K562 treated with DMSO at 1 percent for 12 hours (cell line): ENCODE results near the gene DHRS1. TPM values are rescaled to one million over a fixed set of nuclear protein-coding genes. Genes with fewer than 3 reads are reported as not detected.

Source experiments
- total RNA-seq: library from RNA; unstranded; fragments of 300-600 nt; gene quantifications from 2 replicates; pipeline ENCODE4 v1.2.3, GENCODE V29; 2022; ENCODE audit not compliant: insufficient read depth

Gene DHRS1
- 37.2 and 42.4 TPM in 2 replicates for total RNA-seq

DNA sequence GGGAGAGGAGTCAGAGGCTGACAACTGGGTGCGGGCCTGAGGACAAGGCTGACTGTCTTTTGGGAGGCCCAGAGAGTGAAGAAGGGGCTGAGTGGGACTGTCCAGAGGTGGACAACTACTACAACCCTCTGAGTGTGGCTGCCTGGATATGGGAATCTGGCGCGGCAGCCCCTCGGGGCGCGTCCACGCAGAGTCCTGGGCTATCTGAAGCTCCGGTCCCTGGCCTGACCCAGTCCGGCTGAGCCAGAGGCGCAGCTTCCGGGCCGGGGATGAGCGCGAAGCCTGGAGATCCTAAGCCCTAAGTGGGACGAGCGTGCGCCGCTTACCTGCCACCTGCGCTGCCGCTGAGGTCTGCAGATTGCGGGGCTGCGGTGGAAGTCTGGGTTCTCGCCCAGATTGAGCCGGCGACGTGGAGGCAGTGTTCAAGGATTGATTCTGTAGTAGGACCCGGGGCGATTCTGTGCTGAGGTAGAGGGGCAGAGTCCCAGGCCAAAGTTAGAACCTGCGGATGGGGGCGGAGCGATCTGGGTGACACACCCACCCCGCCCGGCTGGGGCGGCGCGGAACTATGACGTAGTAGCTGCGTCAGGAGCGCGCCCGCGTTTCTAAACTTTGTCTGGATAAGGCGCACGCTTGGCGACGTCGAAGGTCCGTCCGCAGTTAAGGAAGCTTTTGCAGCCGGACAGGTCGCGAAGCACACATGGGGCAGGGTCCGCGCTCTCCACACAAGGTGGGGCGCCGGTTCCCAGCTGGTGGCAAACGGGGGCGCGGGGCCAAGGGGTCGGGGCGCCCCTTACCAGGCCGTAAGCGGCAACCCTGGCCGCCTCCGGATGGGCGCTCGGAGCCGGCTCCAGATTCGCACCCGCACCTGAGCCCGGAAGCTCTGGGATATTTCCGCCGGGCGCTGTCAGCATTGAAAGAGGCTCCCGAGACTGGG is at the start of gene DHRS1, which contains the start of gene NOP9:
DHRS1 (minus strand) TSS at position 526 of the 937 bp plus-strand sequence. CDS start 674 bp downstream, outside the sequence.
NOP9 (plus strand) TSS at position 596 of the 937 bp plus-strand sequence; CDS start at position 701, 105 bp downstream.

DNA sequence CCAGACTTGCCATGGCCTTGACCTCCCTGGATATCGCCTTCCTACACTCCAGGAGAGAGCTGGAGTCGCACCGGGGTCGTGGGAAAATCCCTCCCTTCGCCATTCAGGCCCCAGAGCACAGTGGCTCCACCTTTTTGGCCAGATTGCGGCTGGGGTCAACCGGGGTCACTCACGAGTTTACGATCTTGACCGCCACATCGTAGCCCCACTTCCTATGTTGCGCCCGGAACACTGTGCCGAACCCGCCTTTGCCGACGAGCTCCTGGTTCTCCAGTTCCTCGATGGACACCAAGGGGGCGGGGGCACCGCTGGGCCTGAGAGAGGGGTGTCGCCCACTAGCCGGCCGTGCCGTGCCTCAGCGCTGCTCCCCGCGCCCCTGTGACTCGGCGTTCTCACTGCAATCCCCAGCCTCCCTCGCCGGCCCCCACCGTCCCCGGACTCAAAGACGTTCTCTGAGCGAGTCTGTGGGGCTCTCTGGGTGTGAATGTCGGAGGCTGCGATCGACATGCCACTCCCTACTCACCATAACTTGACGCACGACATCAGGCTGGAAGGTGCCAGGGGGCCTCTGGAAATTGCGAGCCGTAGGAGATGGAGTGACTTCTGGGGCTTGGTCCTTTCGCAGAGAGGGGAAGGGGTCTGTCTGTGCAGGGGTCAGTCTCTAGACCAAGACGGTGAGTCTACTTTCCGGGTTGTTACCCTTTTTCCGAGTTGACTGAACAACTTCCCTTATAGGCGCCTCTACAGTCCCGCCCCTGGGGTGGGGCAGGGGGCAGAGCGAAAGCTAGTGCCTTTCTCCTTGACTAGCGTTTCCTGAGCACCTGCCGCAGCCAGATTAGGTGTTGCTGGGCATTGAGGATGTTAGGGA is 39.9 kb upstream of the DHRS1 start, which contains the start of gene RIPK3:
RIPK3 (minus strand) TSS at position 708 of the 868 bp plus-strand sequence; CDS start at position 543, 165 bp downstream.

DNA sequence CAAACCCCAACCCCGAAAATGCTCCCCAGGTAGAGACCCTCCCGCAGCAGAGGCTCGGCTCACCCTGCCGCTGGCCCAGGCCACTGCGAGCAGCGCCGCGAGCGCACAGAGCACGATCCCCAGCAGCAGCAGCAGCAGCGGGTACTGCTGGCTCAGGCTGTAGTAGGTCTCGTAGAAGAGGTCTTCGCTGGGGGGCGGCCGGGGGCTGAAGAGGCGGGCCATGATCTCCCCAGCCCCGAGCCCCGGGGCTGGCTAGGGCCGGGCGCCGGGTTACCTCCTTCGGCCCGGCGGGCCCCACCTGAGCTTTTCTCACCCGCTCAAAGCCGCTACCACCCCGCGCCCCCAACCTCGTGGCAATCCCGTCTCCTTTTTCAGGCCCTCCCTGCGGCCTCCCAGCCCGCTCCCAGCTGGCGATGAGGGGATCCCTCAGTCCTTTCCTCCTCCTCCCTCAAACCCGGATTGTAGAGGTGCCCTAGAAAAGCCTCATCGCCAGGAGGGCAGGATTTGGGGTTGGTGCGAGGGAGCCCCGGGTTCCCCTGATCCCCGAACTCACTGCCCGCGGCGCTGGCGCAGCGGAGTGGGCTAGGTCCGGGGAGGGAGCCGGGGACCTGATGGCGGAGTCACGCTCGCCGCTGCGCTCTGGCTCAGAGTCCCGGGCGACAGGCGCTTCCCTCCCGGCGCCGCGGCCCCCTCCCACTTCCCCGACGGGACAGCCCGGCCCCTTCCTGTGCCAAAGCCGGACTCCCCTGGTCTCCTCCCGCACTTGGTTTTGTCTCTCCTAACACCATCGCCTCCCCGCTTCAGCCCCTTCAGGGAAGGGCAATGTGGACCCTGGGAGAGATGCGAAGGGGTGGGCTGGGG is 35.1 kb upstream of the DHRS1 start, which contains the start of gene ADCY4:
ADCY4 (minus strand) TSS at position 641 of the 861 bp plus-strand sequence; CDS start at position 222, 419 bp downstream.

DNA sequence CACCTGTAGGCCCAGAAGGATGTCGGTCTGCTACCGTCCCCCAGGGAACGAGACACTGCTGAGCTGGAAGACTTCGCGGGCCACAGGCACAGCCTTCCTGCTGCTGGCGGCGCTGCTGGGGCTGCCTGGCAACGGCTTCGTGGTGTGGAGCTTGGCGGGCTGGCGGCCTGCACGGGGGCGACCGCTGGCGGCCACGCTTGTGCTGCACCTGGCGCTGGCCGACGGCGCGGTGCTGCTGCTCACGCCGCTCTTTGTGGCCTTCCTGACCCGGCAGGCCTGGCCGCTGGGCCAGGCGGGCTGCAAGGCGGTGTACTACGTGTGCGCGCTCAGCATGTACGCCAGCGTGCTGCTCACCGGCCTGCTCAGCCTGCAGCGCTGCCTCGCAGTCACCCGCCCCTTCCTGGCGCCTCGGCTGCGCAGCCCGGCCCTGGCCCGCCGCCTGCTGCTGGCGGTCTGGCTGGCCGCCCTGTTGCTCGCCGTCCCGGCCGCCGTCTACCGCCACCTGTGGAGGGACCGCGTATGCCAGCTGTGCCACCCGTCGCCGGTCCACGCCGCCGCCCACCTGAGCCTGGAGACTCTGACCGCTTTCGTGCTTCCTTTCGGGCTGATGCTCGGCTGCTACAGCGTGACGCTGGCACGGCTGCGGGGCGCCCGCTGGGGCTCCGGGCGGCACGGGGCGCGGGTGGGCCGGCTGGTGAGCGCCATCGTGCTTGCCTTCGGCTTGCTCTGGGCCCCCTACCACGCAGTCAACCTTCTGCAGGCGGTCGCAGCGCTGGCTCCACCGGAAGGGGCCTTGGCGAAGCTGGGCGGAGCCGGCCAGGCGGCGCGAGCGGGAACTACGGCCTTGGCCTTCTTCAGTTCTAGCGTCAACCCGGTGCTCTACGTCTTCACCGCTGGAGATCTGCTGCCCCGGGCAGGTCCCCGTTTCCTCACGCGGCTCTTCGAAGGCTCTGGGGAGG is 11.3 kb upstream of the DHRS1 start, which contains the start of gene LTB4R:
LTB4R (plus strand) TSS at position 857 of the 959 bp plus-strand sequence. CDS start 4,150 bp downstream, outside the sequence.

DNA sequence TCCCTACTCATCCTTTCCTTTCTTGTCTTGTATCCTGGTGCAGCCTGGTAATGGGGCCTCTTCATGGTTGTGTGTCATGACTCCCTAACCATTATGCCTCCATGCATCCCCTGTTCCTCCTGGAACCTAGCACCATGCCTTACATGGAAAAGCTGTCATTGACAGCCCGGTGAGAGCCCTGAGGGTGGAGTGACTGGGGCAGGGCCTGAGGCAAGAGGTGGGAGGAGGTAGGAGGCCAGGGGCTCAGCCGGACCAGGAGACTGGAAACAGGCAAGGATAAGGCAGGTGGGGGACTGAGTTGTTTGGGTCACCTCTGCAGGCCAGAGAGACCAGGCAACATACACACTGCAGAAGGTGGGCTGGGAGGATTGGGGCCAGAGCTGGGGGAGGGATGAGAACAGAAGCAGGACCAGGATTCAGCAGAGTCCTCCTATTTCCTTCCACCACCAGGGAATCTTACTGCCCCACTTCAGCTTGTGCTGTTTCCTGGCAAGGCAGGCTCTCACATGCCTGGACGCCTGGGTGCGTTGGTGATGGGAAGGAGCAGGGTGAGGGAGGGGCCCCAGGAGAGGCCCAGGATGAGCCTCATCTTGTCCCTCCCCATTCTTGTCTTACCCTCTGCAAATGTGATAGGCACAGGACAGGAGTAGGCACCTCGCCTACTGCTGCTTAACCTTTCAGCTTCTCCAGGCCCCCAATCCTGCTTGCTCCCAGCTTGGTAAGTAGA is 10.1 kb upstream of the DHRS1 start, which contains the start of gene LTB4R2:
LTB4R2 (plus strand) TSS at position 603 of the 727 bp plus-strand sequence. CDS start 525 bp downstream, outside the sequence.

DNA sequence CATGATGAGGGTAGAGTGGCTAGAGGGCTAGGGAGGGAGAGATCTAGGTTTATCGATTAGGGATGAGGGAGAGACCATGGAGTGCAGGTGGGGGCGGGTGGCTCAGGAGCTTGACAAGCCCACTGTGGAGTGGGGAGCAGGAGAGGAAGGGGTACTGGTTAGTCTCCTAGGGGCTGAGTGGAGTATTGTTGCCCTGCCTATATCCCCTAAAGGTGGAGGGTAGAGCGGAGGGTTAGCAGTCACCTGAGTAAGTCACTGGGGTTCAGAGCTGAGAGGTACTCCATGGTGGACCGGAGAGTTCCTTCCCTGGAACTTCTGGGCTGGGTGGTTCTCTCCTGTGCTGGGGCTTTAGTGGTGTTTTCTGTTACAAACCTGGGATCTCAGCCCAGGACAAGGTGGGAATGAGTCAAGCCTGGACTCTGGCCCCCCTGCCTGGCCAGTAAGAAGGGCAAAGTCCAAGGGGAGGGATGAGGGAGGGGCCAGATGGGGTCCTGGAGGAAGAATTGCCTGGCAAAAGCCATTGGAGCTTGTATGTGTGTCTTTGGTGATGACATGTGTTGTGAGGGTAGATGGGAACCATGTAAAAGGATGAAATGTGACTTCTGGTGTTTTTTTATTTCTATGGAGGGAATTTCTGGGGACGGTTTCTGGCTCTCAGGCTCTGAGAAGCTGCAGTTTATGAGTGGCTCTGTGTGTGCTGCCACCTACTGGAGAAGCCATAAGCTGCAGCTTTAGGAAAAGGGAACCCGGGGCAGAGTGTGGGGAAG is 8.2 kb upstream of the DHRS1 start, which contains the start of gene CIDEB:
CIDEB (minus strand) TSS at position 403 of the 767 bp plus-strand sequence; CDS start at position 284, 119 bp downstream.

DNA sequence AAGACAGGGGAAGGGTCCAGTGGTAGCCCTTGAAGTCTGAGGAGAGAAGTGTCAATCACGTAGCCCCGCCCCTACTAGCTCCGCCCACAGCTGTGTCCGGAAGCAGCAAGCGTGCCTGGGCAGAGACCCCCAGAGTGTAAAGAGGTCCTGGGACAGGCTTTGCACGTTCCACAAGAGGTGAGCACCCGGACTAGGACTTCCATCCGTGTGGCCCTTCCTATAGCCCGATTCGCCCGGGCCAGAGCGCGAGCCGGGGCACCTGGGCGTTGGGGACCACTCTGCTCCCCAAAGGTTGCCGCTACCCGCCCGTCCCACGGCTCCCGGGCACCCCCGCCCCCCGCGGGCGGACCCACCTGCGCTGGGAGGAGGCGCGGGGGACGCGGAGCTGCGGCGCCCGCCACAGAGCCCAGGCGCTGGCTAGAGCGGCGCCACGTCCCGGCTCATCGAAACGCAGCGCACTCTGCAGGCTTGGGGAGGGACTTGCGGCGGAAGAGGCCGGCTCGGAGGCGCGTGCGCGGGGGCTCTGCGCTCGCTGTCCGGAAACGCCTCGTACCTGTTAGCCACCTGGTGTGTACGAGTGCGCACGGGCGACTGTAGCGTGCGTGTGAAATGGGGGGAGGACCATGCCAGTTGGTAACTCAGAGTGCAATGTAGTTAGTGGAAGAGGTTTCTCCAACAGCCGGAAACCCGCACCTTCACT is 28.3 kb downstream of the DHRS1 start, which contains the start of gene RABGGTA:
RABGGTA (minus strand) TSS at position 464 of the 700 bp plus-strand sequence. CDS start 482 bp downstream, outside the sequence.

DNA sequence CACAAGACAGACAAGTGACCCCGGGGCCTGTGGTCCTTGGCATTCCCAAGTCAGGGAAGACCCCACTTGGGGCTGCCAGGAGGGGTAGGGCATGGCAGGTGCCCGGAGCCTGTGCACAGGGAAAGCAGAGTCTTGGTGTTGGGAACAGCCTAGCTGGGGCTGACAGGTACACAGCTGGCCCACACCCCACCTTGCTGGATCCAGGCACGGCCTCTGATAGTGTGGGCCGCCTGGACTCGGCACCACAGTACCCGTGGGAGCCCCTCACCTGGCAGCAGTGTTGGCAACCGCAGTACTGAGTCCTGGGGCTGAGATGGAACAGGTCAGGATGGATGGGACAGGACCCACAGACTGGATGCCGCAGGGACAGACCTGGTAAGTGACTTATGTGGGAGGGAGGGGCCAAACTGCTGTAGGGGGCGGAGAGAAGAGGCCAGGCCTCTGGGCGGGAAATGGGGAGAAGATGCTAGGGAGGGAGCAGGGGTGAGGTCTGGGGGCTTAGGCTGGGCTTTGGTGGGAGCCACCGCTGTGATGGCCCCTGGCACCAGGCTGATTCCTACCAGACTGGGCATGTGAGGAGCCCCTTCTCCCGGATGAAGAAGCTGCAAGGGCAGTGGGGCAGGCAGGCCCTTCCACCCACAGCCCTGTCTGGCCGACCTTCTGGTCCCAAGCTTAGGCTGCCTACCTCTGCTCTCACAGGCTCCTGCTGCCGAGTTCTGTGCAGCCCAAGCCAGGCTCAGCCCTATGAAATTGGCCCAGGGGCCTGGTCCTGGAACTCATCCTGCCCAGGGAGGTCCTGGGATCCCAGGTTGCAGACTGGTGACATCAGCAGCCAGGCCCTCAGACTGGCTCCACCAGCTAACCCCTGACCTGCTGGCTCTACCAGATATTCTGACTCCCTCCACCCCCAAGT is 36.5 kb downstream of the DHRS1 start, which contains the start of gene TGM1:
TGM1 (minus strand) TSS at position 357 of the 913 bp plus-strand sequence. CDS start 825 bp downstream, outside the sequence.

Other genes starting within 250 kb of the DHRS1 start
- gene CARMIL3, start 247.8 kb downstream of the DHRS1 start, total RNA-seq, result 0.28 and 0.36 TPM in 2 replicates
- not detected in 2 replicates for gene CPNE6, start 228.2 kb downstream of the DHRS1 start, total RNA-seq
- gene PCK2, start 205.5 kb downstream of the DHRS1 start, total RNA-seq, result 81.1 and 86.3 TPM in 2 replicates
- 24.1 and 44.4 TPM in 2 replicates for gene DCAF11, start 185.0 kb downstream of the DHRS1 start, total RNA-seq
- gene NRL, start 184.8 kb downstream of the DHRS1 start, total RNA-seq, result 1.7 and 2.1 TPM in 2 replicates
- not detected in 2 replicates for gene FITM1, start 169.1 kb downstream of the DHRS1 start, total RNA-seq
- 173 and 189 TPM in 2 replicates for gene PSME1, start 163.6 kb downstream of the DHRS1 start, total RNA-seq
- gene EMC9, start 158.2 kb downstream of the DHRS1 start, total RNA-seq, result 41.4 and 46.4 TPM in 2 replicates
- 145 and 149 TPM in 2 replicates for gene PSME2, start 153.2 kb downstream of the DHRS1 start, total RNA-seq
- 31.0 and 40.2 TPM in 2 replicates for gene RNF31, start 152.3 kb downstream of the DHRS1 start, total RNA-seq
- 12.0 and 15.5 TPM in 2 replicates for gene IRF9, start 138.5 kb downstream of the DHRS1 start, total RNA-seq
- 0.75 and 2.7 TPM in 2 replicates for gene REC8, start 127.7 kb downstream of the DHRS1 start, total RNA-seq
- 12.2 and 13.1 TPM in 2 replicates for gene IPO4, start 111.0 kb downstream of the DHRS1 start, total RNA-seq
- gene TM9SF1, start 104.3 kb downstream of the DHRS1 start, total RNA-seq, result 14.9 and 25.9 TPM in 2 replicates
- 0.67 TPM in 1 of 2 replicates, not detected in the other for gene TSSK4, start 94.1 kb downstream of the DHRS1 start, total RNA-seq
- 56.6 and 66.5 TPM in 2 replicates for gene CHMP4A, start 86.3 kb downstream of the DHRS1 start, total RNA-seq
- 3.7 and 15.6 TPM in 2 replicates for gene MDP1, start 83.7 kb downstream of the DHRS1 start, total RNA-seq
- gene NEDD8, start 67.4 kb downstream of the DHRS1 start, total RNA-seq, result 134 and 179 TPM in 2 replicates
- gene GMPR2, start 66.9 kb downstream of the DHRS1 start, total RNA-seq, result 47.9 and 58.1 TPM in 2 replicates
- gene TINF2, start 57.2 kb downstream of the DHRS1 start, total RNA-seq, result 17.2 and 19.4 TPM in 2 replicates
- gene TGM1, start 36.6 kb downstream of the DHRS1 start, total RNA-seq, result 0.58 TPM in 1 of 2 replicates, not detected in the other
- 17.9 and 19.6 TPM in 2 replicates for gene RABGGTA, start 28.2 kb downstream of the DHRS1 start, total RNA-seq
- gene NOP9, start 70 bp upstream of the DHRS1 start, total RNA-seq, result 3.9 and 10.9 TPM in 2 replicates
- not detected in 2 replicates for gene CIDEB, start 8.2 kb upstream of the DHRS1 start, total RNA-seq
- 2.5 and 11.2 TPM in 2 replicates for gene LTB4R2, start 10.4 kb upstream of the DHRS1 start, total RNA-seq
- 4.1 and 6.5 TPM in 2 replicates for gene LTB4R, start 11.7 kb upstream of the DHRS1 start, total RNA-seq
- not detected in 2 replicates for gene ADCY4, start 35.3 kb upstream of the DHRS1 start, total RNA-seq
- 0.67 TPM in 1 of 2 replicates, not detected in the other for gene RIPK3, start 40.2 kb upstream of the DHRS1 start, total RNA-seq
- 1.1 and 1.3 TPM in 2 replicates for gene NFATC4, start 68.4 kb upstream of the DHRS1 start, total RNA-seq
- gene NYNRIN, start 99.2 kb upstream of the DHRS1 start, total RNA-seq, result 0.40 and 1.1 TPM in 2 replicates
- 0.26 TPM in 1 of 2 replicates, not detected in the other for gene CBLN3, start 129.9 kb upstream of the DHRS1 start, total RNA-seq
- gene KHNYN, start 130.2 kb upstream of the DHRS1 start, total RNA-seq, result 10.6 and 46.8 TPM in 2 replicates
- 50.9 and 59.5 TPM in 2 replicates for gene SDR39U1, start 143.0 kb upstream of the DHRS1 start, total RNA-seq
- not detected in 2 replicates for gene CMA1, start 208.5 kb upstream of the DHRS1 start, total RNA-seq